HepG2 (cell line): ENCODE results near the gene GLYAT. TPM values are rescaled to one million over a fixed set of nuclear protein-coding genes. Genes with fewer than 3 reads are reported as not detected.
A peak's percentile ranks its signal among the peaks of the same experiment; 100 is the strongest.

ENCODE experiments used
- ARID5B ChIP-seq: IDR thresholded peaks from 2 replicates; pipeline ENCODE4 v1.4.0; 2020; ENCODE audit warnings: mild to moderate bottlenecking, missing genetic modification reagents
- HOMEZ ChIP-seq: IDR thresholded peaks from 2 replicates; pipeline ENCODE4 v1.6.1; 2016; ENCODE audit warnings: low read depth
- KLF15 ChIP-seq: sonication (generic); formaldehyde crosslinking; IDR thresholded peaks from 2 replicates; pipeline ENCODE4 v1.8.1; 2023; ENCODE audit warnings: borderline replicate concordance, mild to moderate bottlenecking, inconsistent platforms, missing genetic modification reagents, mixed read lengths
- NCOA2 ChIP-seq: sonication (generic); formaldehyde crosslinking; IDR thresholded peaks from 2 replicates; pipeline ENCODE4 v1.8.0; 2022; ENCODE audit warnings: inconsistent platforms
- NR2F2 ChIP-seq: IDR thresholded peaks from 2 replicates; pipeline ENCODE4 v1.6.1; 2012; ENCODE audit warnings: low read depth, inconsistent platforms, borderline replicate concordance
- PHB2 ChIP-seq: fragments of 450-650 bp; IDR thresholded peaks from 2 replicates; pipeline ENCODE4 v1.6.1; 2018; ENCODE audit not compliant: partially characterized antibody
- SMAD1 ChIP-seq: sonication (generic); formaldehyde crosslinking; IDR thresholded peaks from 2 replicates; pipeline ENCODE4 v1.4.0; 2020; ENCODE audit warnings: missing genetic modification reagents, low read depth, mild to moderate bottlenecking, borderline replicate concordance
- SRY ChIP-seq: sonication (generic); formaldehyde crosslinking; IDR thresholded peaks from 2 replicates; pipeline ENCODE4 v1.8.0; 2022; ENCODE audit warnings: mild to moderate bottlenecking, missing genetic modification reagents
- SYNCRIP ChIP-seq: fragments of 200-400 bp; formaldehyde crosslinking; IDR thresholded peaks from 2 replicates; pipeline ENCODE4 v1.6.1; 2018; ENCODE audit warnings: mild to moderate bottlenecking, low read depth, low read length; ENCODE audit not compliant: insufficient read depth
- TGIF2 ChIP-seq: IDR thresholded peaks from 2 replicates; pipeline ENCODE4 v1.6.1; 2016; ENCODE audit warnings: control low read depth, missing compliant biosample characterization
- ZNF451 ChIP-seq: sonication (generic); formaldehyde crosslinking; IDR thresholded peaks from 2 replicates; pipeline ENCODE4 v1.5.0; 2020; ENCODE audit warnings: mild to moderate bottlenecking, missing genetic modification reagents
- ZNF780A ChIP-seq: sonication (generic); formaldehyde crosslinking; IDR thresholded peaks from 2 replicates; pipeline ENCODE4 v1.8.0; 2022; ENCODE audit warnings: mild to moderate bottlenecking, missing genetic modification reagents, moderate library complexity
- ZSCAN12 ChIP-seq: sonication (generic); formaldehyde crosslinking; IDR thresholded peaks from 2 replicates; pipeline ENCODE4 v1.9.0; 2021; ENCODE audit warnings: mild to moderate bottlenecking, missing genetic modification reagents
- polyA plus RNA-seq, 8 experiments: library from polyadenylated mRNA; depleted of rRNA in 3 of 8; stranded (reverse) in 7 of 8; unstranded in 1 of 8; fragments of >200 nt; fragmentation: Illumina TruSeq in 4 of 8; extraction: Trizol in 4 of 8; gene quantifications; 2 replicates each; pipeline versions ENCODE4 v1.2.1 to v1.2.3, GENCODE V29; 2011 to 2016; ENCODE audit warnings: low read depth in 4 of 8, missing spikeins in 1 of 8, mixed read lengths in 1 of 8; ENCODE audit not compliant: insufficient read depth in 1 of 8
- total RNA-seq, 5 experiments: library from RNA; depleted of rRNA; stranded (reverse); fragments of >200 nt; fragmentation: Illumina TruSeq; extraction: Trizol; gene quantifications; 2 replicates each; pipeline ENCODE4 v1.2.3, GENCODE V29; 2016; ENCODE audit warnings: low read depth in 1 of 5
- TF ChIP-seq, protein P1 (sequence below): sonication (generic); formaldehyde crosslinking; IDR thresholded peaks from 2 replicates; pipeline ENCODE4 v1.4.0; 2020; ENCODE audit warnings: missing genetic modification reagents, mild to moderate bottlenecking, borderline replicate concordance
- TF ChIP-seq, protein P2 (sequence below): sonication (generic); formaldehyde crosslinking; IDR thresholded peaks from 2 replicates; pipeline ENCODE4 v1.9.0; 2021; ENCODE audit warnings: missing genetic modification reagents, mild to moderate bottlenecking, borderline replicate concordance
- TF ChIP-seq, protein P3 (sequence below): sonication (generic); formaldehyde crosslinking; IDR thresholded peaks from 2 replicates; pipeline ENCODE4 v1.8.0; 2022; ENCODE audit warnings: missing genetic modification reagents, mild to moderate bottlenecking, moderate library complexity, borderline replicate concordance

GLYAT gene
- total and polyA plus RNA-seq, 2 of the 13 experiments (the other 11 are each of a cell fraction or from before 2014, with no cell fraction given) = not detected

GRCh38 chr11:58762284-58763119, 30.8 kb upstream of the GLYAT start (continued):
- TF ChIP-seq, protein P1, sequence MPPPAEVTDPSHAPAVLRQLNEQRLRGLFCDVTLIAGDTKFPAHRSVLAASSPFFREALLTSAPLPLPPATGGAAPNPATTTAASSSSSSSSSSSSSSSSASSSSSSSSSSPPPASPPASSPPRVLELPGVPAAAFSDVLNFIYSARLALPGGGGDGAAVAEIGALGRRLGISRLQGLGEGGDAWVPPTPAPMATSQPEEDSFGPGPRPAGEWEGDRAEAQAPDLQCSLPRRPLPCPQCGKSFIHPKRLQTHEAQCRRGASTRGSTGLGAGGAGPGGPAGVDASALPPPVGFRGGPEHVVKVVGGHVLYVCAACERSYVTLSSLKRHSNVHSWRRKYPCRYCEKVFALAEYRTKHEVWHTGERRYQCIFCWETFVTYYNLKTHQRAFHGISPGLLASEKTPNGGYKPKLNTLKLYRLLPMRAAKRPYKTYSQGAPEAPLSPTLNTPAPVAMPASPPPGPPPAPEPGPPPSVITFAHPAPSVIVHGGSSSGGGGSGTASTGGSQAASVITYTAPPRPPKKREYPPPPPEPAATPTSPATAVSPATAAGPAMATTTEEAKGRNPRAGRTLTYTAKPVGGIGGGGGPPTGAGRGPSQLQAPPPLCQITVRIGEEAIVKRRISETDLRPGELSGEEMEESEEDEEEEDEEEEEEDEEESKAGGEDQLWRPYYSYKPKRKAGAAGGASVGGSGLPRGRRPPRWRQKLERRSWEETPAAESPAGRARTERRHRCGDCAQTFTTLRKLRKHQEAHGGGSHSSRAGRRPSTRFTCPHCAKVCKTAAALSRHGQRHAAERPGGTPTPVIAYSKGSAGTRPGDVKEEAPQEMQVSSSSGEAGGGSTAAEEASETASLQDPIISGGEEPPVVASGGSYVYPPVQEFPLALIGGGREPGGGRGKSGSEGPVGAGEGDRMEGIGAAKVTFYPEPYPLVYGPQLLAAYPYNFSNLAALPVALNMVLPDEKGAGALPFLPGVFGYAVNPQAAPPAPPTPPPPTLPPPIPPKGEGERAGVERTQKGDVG (CRISPR knock-in tag) = no peak
- TF ChIP-seq TGIF2 = no peak
- no peak for TF ChIP-seq ZNF780A (CRISPR knock-in tag)
- TF ChIP-seq HOMEZ (CRISPR knock-in tag) = peak; percentile 90; the same call in 1 of the 2 replicates
- TF ChIP-seq NCOA2 (CRISPR knock-in tag) = peak; percentile 91
- no peak for TF ChIP-seq SRY (CRISPR knock-in tag)
- TF ChIP-seq, protein P2, sequence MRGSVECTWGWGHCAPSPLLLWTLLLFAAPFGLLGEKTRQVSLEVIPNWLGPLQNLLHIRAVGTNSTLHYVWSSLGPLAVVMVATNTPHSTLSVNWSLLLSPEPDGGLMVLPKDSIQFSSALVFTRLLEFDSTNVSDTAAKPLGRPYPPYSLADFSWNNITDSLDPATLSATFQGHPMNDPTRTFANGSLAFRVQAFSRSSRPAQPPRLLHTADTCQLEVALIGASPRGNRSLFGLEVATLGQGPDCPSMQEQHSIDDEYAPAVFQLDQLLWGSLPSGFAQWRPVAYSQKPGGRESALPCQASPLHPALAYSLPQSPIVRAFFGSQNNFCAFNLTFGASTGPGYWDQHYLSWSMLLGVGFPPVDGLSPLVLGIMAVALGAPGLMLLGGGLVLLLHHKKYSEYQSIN (CRISPR knock-in tag) = no peak
- peak; percentile 83 for TF ChIP-seq NR2F2
- TF ChIP-seq SMAD1 (CRISPR knock-in tag) = no peak
- TF ChIP-seq ARID5B (CRISPR knock-in tag) = peak; percentile 96
- TF ChIP-seq KLF15 (CRISPR knock-in tag) = no peak
- no peak for TF ChIP-seq ZNF451 (CRISPR knock-in tag)
- no peak for TF ChIP-seq PHB2
- TF ChIP-seq SYNCRIP = no peak
- TF ChIP-seq ZSCAN12 (CRISPR knock-in tag) = no peak
- TF ChIP-seq, protein P3, sequence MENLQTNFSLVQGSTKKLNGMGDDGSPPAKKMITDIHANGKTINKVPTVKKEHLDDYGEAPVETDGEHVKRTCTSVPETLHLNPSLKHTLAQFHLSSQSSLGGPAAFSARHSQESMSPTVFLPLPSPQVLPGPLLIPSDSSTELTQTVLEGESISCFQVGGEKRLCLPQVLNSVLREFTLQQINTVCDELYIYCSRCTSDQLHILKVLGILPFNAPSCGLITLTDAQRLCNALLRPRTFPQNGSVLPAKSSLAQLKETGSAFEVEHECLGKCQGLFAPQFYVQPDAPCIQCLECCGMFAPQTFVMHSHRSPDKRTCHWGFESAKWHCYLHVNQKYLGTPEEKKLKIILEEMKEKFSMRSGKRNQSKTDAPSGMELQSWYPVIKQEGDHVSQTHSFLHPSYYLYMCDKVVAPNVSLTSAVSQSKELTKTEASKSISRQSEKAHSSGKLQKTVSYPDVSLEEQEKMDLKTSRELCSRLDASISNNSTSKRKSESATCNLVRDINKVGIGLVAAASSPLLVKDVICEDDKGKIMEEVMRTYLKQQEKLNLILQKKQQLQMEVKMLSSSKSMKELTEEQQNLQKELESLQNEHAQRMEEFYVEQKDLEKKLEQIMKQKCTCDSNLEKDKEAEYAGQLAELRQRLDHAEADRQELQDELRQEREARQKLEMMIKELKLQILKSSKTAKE = 0 out of 2 replicates have a peak, but pooled peaks have one; percentile 38
